Measurements from ENCODE around the gene FANK1.

DNA sequence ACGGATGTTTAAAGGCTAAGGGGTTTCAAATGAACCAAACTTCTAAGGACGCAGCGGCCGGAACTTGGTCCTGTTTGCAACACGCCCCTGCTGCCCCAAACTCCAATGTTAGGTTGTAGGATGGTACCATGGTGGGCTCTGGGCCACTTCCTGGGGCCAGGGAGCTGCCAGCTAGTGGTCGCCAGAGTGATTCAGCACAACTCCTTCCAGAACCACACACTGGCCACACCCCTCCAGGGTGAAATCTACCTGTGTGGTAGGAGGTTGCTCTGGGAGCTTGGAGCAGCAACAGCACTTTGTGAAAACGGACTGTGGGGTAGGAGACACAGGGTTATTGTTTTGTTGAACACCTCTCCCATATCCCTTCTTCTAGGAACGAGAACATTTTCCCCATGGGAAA lies 161.1 kb downstream of the FANK1 start:
- TF ChIP-seq, protein P1, sequence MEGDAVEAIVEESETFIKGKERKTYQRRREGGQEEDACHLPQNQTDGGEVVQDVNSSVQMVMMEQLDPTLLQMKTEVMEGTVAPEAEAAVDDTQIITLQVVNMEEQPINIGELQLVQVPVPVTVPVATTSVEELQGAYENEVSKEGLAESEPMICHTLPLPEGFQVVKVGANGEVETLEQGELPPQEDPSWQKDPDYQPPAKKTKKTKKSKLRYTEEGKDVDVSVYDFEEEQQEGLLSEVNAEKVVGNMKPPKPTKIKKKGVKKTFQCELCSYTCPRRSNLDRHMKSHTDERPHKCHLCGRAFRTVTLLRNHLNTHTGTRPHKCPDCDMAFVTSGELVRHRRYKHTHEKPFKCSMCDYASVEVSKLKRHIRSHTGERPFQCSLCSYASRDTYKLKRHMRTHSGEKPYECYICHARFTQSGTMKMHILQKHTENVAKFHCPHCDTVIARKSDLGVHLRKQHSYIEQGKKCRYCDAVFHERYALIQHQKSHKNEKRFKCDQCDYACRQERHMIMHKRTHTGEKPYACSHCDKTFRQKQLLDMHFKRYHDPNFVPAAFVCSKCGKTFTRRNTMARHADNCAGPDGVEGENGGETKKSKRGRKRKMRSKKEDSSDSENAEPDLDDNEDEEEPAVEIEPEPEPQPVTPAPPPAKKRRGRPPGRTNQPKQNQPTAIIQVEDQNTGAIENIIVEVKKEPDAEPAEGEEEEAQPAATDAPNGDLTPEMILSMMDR (IDR thresholded peaks at IDR 0.05) = no peak
- TF ChIP-seq POLR2A (IDR thresholded peaks at IDR 0.05) = no peak
